Amniotic stem cell (primary cell): ENCODE data around the gene SMARCAL1.

Experiments
- DNase-seq: peaks from one replicate; lab custom pipeline; 2025; lab: John Stamatoyannopoulos, UW

SMARCAL1 gene

GRCh38 chr2:216477283-216478035 lies 65.2 kb downstream of the SMARCAL1 start:
- DNase-seq: no peak

GRCh38 chr2:216478151-216478550 lies 65.9 kb downstream of the SMARCAL1 start:
- DNase-seq: peak; percentile 35

- no peak for DNase-seq
Measured at GRCh38 chr2:216478791-216479190, 66.5 kb downstream of the SMARCAL1 start.

GRCh38 chr2:216480221-216480620 lies 67.9 kb downstream of the SMARCAL1 start:
- DNase-seq: no peak

GRCh38 chr2:216482640-216483039 lies 70.4 kb downstream of the SMARCAL1 start:
- no peak for DNase-seq

GRCh38 chr2:216485237-216485636 lies 73.0 kb downstream of the SMARCAL1 start:
- DNase-seq: no peak

GRCh38 chr2:216485745-216486144 lies 73.5 kb downstream of the SMARCAL1 start:
- DNase-seq: no peak

GRCh38 chr2:216486271-216486670 lies 74.0 kb downstream of the SMARCAL1 start:
- DNase-seq: no peak

- no peak for DNase-seq
Measured at GRCh38 chr2:216486708-216487107, 74.4 kb downstream of the SMARCAL1 start.

GRCh38 chr2:216490061-216490460 lies 77.8 kb downstream of the SMARCAL1 start:
- no peak for DNase-seq

GRCh38 chr2:216491793-216492596 lies 79.7 kb downstream of the SMARCAL1 start:
- no peak for DNase-seq

GRCh38 chr2:216492597-216493333 lies 80.5 kb downstream of the SMARCAL1 start:
- DNase-seq: peak; percentile 61

GRCh38 chr2:216493334-216493685 lies 81.0 kb downstream of the SMARCAL1 start:
- DNase-seq: no peak

- no peak for DNase-seq
Measured at GRCh38 chr2:216495656-216496055, 83.4 kb downstream of the SMARCAL1 start.

GRCh38 chr2:216497382-216498069 lies 85.2 kb downstream of the SMARCAL1 start:
- DNase-seq: no peak

- no peak for DNase-seq
Measured at GRCh38 chr2:216498070-216498378, 85.7 kb downstream of the SMARCAL1 start.

- peak; percentile 89 for DNase-seq
Measured at GRCh38 chr2:216498379-216499352, 86.4 kb downstream of the SMARCAL1 start, which contains the start of gene RPL37A. RPL37A (plus strand) TSS chr2:216498844; CDS start chr2:216498875, 31 bp downstream.

GRCh38 chr2:216499641-216500218 lies 87.4 kb downstream of the SMARCAL1 start:
- no peak for DNase-seq

- no peak for DNase-seq
Measured at GRCh38 chr2:216500572-216500971, 88.3 kb downstream of the SMARCAL1 start.

- DNase-seq: no peak
Measured at GRCh38 chr2:216501854-216502253, 89.6 kb downstream of the SMARCAL1 start.
